Activated T-helper 1 cell treated with anti-CD3 and anti-CD28 coated beads, Interleukin-2, amount 50 U/mL, for 16 hours (primary cell): ENCODE data around the gene S1PR3.

Source experiments
- DNase-seq, 2 donors: peaks; one replicate each; pipeline ENCODE4 v3.0.0-alpha.2; 2020; ENCODE audit warnings: low read depth in 1 of 2, low spot score in 1 of 2

S1PR3 gene

GRCh38 chr9:88990729-88991065, 571 bp upstream of the S1PR3 start:
- no peak for DNase-seq

GRCh38 chr9:88992556-88992955, 1.3 kb downstream of the S1PR3 start:
- no peak for DNase-seq

- no peak for DNase-seq
Measured at GRCh38 chr9:88993327-88993726, 2.1 kb downstream of the S1PR3 start.

- no peak for DNase-seq
Measured at GRCh38 chr9:88993871-88994460, 2.7 kb downstream of the S1PR3 start.

- no peak for DNase-seq
Measured at GRCh38 chr9:88994469-88995199, 3.4 kb downstream of the S1PR3 start.

GRCh38 chr9:88995200-88995577, 3.9 kb downstream of the S1PR3 start:
- DNase-seq, result no peak

GRCh38 chr9:88995627-88996026, 4.4 kb downstream of the S1PR3 start:
- no peak for DNase-seq

- no peak for DNase-seq
Measured at GRCh38 chr9:88996046-88996920, 5.0 kb downstream of the S1PR3 start.

- no peak for DNase-seq
Measured at GRCh38 chr9:88996921-88997235, 5.6 kb downstream of the S1PR3 start.

- DNase-seq, result no peak
Measured at GRCh38 chr9:88997646-88998045, 6.4 kb downstream of the S1PR3 start.

GRCh38 chr9:88998503-88998902, 7.2 kb downstream of the S1PR3 start:
- DNase-seq, result no peak

- DNase-seq, result no peak
Measured at GRCh38 chr9:88998911-88999310, 7.6 kb downstream of the S1PR3 start.

- no peak for DNase-seq
Measured at GRCh38 chr9:89000371-89000781, 9.1 kb downstream of the S1PR3 start.

- peak; percentile 35 to 46 for DNase-seq
Measured at GRCh38 chr9:89000973-89001916, 10.0 kb downstream of the S1PR3 start.

GRCh38 chr9:89001917-89002540, 10.8 kb downstream of the S1PR3 start:
- no peak for DNase-seq

- DNase-seq, result no peak
Measured at GRCh38 chr9:89002987-89003386, 11.7 kb downstream of the S1PR3 start.

- DNase-seq, result no peak
Measured at GRCh38 chr9:89005323-89005722, 14.1 kb downstream of the S1PR3 start.

GRCh38 chr9:89006267-89006666, 15.0 kb downstream of the S1PR3 start:
- no peak for DNase-seq

- DNase-seq, result no peak
Measured at GRCh38 chr9:89006996-89007967, 16.0 kb downstream of the S1PR3 start.
